Activated B cell treated with CpG ODN at 0.5 μM for 24 hours (primary cell): ENCODE results near the gene PPP2R2C. TPM values are rescaled to one million over a fixed set of nuclear protein-coding genes. Genes with fewer than 3 reads are reported as not detected.

ENCODE experiments used
- ATAC-seq: fragments of 200-7000 bp; cut with Tn5 transposase; one replicate; pipeline ENCODE4 v1.10.0; 2021; ENCODE audit warnings: low read depth, mild to moderate bottlenecking, moderate library complexity
- CTCF ChIA-PET: fragments of 350-600 bp; sonication (Branson Sonifier 250); formaldehyde crosslinking; loops from one replicate; lab custom pipeline; 2021; ENCODE audit warnings: antibody characterized with exemption; lab: Charles Lee
- POLR2A ChIA-PET: fragments of 350-600 bp; sonication (Branson Sonifier 250); formaldehyde crosslinking; loops from one replicate; lab custom pipeline; 2021; ENCODE audit warnings: antibody characterized with exemption; lab: Charles Lee
- DNase-seq: peaks from one replicate; pipeline ENCODE4 v3.0.0; 2022
- H3K27ac Mint-ChIP-seq: one replicate; pipeline ENCODE4 v1.8.0; 2020; ENCODE audit warnings: mixed read lengths
- H3K27me3 Mint-ChIP-seq: one replicate; pipeline ENCODE4 v1.8.0; 2021; ENCODE audit warnings: mixed read lengths
- H3K36me3 Mint-ChIP-seq: one replicate; pipeline ENCODE4 v1.8.0; 2021; ENCODE audit warnings: low read depth, mixed read lengths
- H3K4me1 Mint-ChIP-seq: one replicate; pipeline ENCODE4 v1.8.0; 2021; ENCODE audit warnings: mixed read lengths
- H3K4me3 Mint-ChIP-seq: one replicate; pipeline ENCODE4 v1.8.0; 2020; ENCODE audit warnings: mild to moderate bottlenecking, mixed read lengths
- H3K9me3 Mint-ChIP-seq: one replicate; pipeline ENCODE4 v1.8.0; 2020; ENCODE audit warnings: mixed read lengths
- CTCF ChIP-seq: fragments of 200-600 bp; IDR thresholded peaks from one replicate; pipeline ENCODE4 v1.8.0; 2022; ENCODE audit warnings: antibody characterized with exemption, mild to moderate bottlenecking
- intact Hi-C: fragments of 100-400 bp; cut with micrococcal nuclease; formaldehyde crosslinking; loops from one replicate; pipeline ENCODE4 v1.15.1; 2024
- total RNA-seq: library from RNA; stranded (reverse); gene quantifications from 2 replicates; pipeline ENCODE4 v1.2.3, GENCODE V29; 2022

Gene PPP2R2C
- total RNA-seq, 1 donor from 2014 or later = not detected

GRCh38 chr4:6452897-6453687 is 19.3 kb downstream of the PPP2R2C start:
- intact Hi-C loops = no loop called here
- no peaks in the 10 kb centered on the region for H3K4me1 Mint-ChIP-seq
- no peak for TF ChIP-seq CTCF
- ChIA-PET CTCF (no interaction called here), POLR2A (no interaction called here)
- H3K36me3 Mint-ChIP-seq = no peaks in the 10 kb centered on the region
- ATAC-seq (no peak), DNase-seq (no peak)
- peaks cover 2% of the 10 kb centered on the region for H3K9me3 Mint-ChIP-seq
- H3K27me3 Mint-ChIP-seq = no peaks in the 10 kb centered on the region
- no peak overlapping the region for H3K4me3 Mint-ChIP-seq
- H3K27ac Mint-ChIP-seq = no peak overlapping the region

GRCh38 chr4:6452116-6452896 is 20.1 kb downstream of the PPP2R2C start:
- CTCF ChIA-PET = no interaction called here
- H3K4me3 Mint-ChIP-seq = no peak overlapping the region
- DNase-seq (no peak), ATAC-seq (no peak)
- POLR2A ChIA-PET = no interaction called here
- no peaks in the 10 kb centered on the region for H3K36me3 Mint-ChIP-seq
- H3K9me3 Mint-ChIP-seq = no peaks in the 10 kb centered on the region
- peaks cover 4% of the 10 kb centered on the region for H3K27me3 Mint-ChIP-seq
- H3K27ac Mint-ChIP-seq = no peak overlapping the region
- intact Hi-C loops = no loop called here
- H3K4me1 Mint-ChIP-seq = no peaks in the 10 kb centered on the region
- no peak for TF ChIP-seq CTCF

GRCh38 chr4:6451309-6451708 is 21.1 kb downstream of the PPP2R2C start:
- ChIA-PET POLR2A (no interaction called here), CTCF (no interaction called here)
- no peak for DNase-seq
- Mint-ChIP-seq H3K9me3 (no peaks in the 10 kb centered on the region), H3K36me3 (no peaks in the 10 kb centered on the region), H3K27ac (no peak overlapping the region), H3K27me3 (peaks cover 4% of the 10 kb centered on the region), H3K4me1 (no peaks in the 10 kb centered on the region), H3K4me3 (no peak overlapping the region)
- ATAC-seq = no peak
- intact Hi-C loops = no loop called here
- TF ChIP-seq CTCF = no peak

GRCh38 chr4:6450709-6451108 is 21.7 kb downstream of the PPP2R2C start:
- CTCF ChIA-PET = no interaction called here
- POLR2A ChIA-PET = no interaction called here
- peaks cover 4% of the 10 kb centered on the region for H3K27me3 Mint-ChIP-seq

More at GRCh38 chr4:6450709-6451108, 21.7 kb downstream of the PPP2R2C start:
- no peak overlapping the region for H3K4me3 Mint-ChIP-seq
- DNase-seq = no peak
- no peak for TF ChIP-seq CTCF
- H3K27ac Mint-ChIP-seq = no peak overlapping the region
- H3K4me1 Mint-ChIP-seq = no peaks in the 10 kb centered on the region
- no peak for ATAC-seq
- no peaks in the 10 kb centered on the region for H3K9me3 Mint-ChIP-seq
- H3K36me3 Mint-ChIP-seq = no peaks in the 10 kb centered on the region
- intact Hi-C loops = no loop called here
